ENCODE results near the gene PRSS12.
"Not testable (repeated sequence)": the region's sequence is repeated elsewhere in the genome, so short reads cannot be mapped to it uniquely, and the experiment has no call there.

The PRSS12 gene, protein sequence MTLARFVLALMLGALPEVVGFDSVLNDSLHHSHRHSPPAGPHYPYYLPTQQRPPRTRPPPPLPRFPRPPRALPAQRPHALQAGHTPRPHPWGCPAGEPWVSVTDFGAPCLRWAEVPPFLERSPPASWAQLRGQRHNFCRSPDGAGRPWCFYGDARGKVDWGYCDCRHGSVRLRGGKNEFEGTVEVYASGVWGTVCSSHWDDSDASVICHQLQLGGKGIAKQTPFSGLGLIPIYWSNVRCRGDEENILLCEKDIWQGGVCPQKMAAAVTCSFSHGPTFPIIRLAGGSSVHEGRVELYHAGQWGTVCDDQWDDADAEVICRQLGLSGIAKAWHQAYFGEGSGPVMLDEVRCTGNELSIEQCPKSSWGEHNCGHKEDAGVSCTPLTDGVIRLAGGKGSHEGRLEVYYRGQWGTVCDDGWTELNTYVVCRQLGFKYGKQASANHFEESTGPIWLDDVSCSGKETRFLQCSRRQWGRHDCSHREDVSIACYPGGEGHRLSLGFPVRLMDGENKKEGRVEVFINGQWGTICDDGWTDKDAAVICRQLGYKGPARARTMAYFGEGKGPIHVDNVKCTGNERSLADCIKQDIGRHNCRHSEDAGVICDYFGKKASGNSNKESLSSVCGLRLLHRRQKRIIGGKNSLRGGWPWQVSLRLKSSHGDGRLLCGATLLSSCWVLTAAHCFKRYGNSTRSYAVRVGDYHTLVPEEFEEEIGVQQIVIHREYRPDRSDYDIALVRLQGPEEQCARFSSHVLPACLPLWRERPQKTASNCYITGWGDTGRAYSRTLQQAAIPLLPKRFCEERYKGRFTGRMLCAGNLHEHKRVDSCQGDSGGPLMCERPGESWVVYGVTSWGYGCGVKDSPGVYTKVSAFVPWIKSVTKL

DNA sequence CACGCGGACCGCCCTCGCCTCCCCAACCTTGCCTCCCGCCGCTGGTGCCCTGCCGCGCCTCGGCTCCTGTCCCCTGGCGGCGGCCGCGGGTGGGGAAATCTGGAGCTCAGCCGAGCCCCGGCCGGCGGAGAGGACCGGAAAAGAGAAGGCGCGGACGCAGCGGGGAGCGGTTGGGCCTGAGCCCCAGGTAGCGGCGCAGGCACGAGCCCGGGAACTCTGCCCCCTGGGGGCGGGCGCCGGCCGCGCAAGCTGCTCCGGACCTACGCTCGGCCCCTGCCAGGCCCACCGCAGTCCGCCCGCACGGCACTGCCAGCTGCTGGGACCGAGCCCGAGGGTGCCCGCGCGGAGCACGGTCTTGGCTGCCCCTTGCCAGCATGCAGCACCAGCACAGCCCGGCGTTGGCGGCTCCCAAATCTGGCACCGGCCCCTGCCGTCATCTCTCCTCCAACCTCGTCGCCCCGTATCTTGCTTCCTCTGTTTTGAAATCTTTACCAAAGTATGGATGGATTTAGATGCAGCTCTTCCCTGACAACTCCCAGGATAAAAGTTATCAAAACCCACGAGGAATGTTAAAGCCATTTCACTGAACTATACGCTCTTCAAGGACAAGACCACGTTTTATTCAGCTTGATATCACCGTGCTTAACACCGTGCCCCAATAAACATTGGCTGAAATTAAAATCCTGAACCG, at the start of gene PRSS12:
PRSS12 (minus strand) TSS at position 161 of the 691 bp plus-strand sequence. CDS start 283 bp downstream, outside the sequence.
- peak; percentile 81 for DNase-seq (ENCODE audit: low spot score)

DNA sequence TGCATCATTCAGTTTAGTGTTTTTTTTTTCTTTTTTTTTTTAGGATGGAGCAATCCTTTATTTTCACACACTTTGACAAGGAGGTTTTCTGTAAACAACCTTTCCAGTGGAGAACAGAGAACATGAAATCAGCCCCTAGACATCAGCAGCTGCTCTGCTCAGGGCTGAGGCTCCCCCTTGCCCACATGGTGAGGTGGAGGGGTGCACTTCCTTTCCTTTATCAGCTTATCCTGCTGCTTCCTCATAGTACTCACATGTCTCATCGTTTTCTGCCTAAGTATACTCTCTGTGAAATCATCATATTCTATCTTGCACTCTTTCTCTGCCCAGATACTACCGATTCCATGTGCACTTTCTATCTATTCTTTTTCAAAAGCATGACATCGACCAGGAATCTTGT, 47.6 kb upstream of the PRSS12 start:
- DNase-seq (ENCODE audit: low spot score), result no peak

DNA sequence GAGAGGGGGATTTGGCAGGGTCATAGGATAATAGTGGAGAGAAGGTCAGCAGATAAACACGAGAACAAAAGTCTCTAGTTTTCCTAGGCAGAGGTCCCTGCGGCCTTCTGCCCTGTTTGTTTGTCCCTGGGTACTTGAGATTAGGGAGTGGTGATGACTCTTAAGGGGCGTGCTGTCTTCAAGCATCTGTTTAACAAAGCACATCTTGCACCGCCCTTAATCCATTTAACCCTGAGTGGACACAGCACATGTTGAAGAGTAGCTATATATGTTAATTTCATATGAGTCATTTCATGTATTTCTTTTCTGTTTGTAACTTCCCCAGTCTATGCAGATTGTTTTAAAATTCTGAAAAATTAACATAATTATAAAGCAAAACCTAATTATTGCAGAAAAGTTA, 47.1 kb upstream of the PRSS12 start:
- DNase-seq (ENCODE audit: low spot score), result not testable (repeated sequence)

GRCh38 chr4:118398226-118399090, 45.7 kb upstream of the PRSS12 start:
- DNase-seq (ENCODE audit: low spot score), result no peak

DNA sequence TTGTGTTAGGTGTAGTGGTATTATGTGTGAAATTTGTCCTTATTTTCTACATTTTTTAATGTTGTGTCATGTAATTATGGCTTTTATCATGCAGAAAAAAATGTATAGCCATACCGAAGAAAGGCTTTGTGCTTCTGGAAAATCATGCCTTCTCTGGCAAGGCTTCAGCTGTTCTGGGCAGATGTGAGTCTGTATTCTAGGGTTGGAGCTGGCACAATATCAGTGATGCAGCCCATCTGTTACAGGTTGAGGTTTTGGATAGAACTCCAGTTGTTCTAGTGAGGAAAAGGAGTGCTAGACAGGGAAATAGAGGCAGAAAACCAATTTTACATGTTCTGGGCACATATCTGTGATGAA, 44.8 kb upstream of the PRSS12 start:
- no peak for DNase-seq (ENCODE audit: low spot score)

DNA sequence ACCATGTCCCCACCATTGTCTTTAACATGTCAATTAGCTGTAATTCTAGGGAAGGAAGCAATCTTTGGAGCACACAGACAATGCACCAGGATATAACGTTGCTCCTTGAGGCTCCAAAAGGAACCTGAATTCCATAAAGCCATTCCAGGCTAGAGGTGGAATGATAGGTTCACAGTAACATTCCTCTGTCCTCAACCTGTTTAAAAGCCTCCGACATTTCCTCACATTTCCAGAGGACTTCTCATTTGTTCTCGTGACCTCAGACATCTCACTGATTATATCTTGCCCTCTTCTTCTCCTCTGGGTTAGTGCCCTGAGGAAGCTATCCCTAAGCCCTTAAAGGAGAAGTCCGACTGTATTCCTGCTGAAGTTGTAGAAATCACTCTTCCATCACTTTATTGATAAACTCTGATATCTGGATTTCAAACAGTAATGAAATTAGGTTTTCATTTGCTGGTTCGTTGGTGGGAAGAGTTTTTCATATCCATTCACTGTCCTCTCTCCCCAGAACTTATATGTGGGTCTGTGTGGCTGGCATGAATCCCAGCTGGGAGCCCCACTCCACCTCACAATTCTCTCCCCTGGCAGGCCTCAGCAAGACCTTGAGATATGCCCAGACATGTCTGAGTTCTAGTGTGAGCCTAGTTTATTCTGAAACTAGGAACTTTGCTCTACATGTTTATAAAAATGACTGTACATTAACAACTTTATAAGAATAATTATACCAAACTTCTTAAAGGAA, 44.2 kb upstream of the PRSS12 start:
- no peak for DNase-seq (ENCODE audit: low spot score)

DNA sequence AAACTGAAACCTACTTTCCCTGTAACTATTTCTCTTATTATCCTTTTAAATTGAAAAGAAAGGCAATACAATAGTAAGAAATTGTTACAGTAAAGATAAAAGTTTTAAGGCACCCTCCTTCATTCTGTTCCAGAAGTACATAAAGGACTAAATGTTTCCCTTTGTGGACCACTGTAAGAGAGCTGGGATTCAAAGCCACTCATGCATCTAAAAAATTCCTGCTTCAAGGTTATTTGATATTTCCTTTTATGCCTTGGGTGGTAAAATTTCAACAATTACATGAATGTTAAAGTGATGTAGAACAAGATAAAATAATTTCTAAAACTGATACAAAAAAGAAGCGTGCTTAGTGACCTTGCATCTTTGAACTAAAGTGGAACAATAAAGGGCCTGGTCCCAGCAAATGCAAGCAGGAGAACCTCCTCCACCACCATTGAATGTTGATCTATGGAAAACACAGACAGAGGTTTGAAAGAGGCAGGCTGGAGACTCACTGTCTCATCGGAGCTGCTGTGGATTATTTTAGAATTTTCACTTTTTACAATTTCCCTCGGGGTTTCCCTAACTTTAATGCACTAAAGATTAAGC, 42.3 kb upstream of the PRSS12 start:
- no peak for DNase-seq (ENCODE audit: low spot score)

- not testable (repeated sequence) for DNase-seq (ENCODE audit: low spot score)
Observed at GRCh38 chr4:118392509-118392908, 39.7 kb upstream of the PRSS12 start.

GRCh38 chr4:118390121-118390520, 37.3 kb upstream of the PRSS12 start:
- DNase-seq (ENCODE audit: low spot score), result no peak

- DNase-seq (ENCODE audit: low spot score), result peak; percentile 20
Observed at GRCh38 chr4:118389721-118390120, 36.9 kb upstream of the PRSS12 start.

DNA sequence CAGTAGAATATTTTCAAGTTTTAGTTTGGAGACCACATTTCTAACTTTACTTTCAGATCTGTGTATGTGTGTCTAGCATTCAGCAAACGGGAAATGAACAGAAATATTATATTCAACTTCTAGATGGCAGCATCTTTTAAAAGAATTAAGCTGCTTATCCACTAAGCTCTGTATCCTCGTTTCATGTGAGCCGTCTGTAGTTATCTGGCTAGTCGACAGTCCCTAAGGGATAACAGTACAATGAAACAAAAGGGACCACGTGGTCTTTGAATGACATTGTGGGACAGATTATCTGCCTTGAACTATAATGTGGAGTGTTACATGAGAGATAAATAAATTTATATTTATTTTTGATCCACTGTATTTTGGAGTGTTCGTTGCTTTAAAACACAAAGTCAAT, 35.8 kb upstream of the PRSS12 start:
- DNase-seq (ENCODE audit: low spot score), result no peak

DNA sequence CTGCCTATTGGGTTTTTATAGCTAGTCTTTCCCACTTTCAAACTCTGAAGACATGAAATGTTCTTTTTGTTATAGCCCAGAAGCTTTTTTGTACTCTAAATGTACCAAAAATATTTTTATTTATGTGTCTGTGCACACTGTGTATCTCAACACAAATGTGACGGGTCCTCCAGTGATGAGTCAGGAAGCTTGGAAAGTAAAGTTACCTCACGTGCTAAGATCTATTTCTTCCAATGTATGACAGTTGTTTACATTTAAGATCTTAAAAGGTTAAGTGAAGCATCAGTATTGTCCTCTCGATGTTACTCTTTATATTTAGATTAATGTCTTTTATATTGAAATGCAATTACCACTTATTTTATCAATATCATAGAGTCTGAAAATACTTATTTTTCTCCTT, 29.1 kb upstream of the PRSS12 start:
- DNase-seq (ENCODE audit: low spot score), result no peak

DNA sequence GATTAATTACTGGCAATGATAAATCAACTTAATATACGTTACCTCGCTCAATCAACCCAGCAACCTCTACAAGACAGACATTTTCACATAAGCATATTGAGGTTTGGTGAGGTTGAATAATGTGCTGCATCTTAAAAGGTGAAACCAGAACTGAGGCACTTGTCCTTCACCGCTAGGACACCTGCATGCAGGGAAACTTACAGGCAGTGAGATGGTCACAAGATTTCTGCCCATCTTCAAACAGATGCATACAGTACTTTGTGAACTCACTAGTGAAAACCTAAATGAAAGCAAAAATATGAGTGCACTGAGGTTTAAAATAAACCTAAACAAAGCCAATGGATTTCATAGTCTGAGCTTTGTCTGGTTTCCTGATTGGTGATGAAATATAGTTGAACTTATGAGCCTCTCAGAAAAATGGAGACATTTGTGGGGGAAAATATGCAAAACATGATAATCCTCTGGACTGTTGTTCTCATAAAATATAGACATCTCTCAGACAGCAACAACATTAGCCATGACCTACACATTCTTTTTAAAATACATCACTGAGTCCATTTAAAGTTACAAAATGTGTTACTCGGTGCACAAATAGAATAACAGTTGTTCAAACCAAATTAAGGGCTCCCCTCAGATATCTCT, 20.9 kb upstream of the PRSS12 start:
- DNase-seq (ENCODE audit: low spot score), result peak; percentile 51

GRCh38 chr4:118372251-118372650, 19.4 kb upstream of the PRSS12 start:
- DNase-seq (ENCODE audit: low spot score), result no peak

DNA sequence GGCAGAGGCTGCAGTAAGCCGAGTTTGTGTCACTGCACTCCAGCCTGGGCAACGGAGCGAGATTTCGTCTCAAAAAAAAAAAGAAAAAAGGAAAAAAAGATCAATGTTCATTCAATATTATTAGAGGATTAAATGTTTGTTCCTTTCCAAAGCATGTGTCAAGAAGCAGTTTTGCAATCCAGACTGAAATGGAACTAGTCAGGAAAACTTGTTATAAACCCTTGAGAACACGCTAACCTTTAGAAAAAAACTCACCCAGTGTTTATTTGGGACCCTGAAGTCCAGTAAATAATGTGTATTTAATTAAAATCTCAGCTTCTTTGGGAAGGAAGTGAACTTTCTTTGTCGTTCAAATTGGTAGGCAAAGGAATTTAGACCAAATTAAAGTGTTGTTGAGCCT, 16.4 kb upstream of the PRSS12 start:
- no peak for DNase-seq (ENCODE audit: low spot score)

- no peak for DNase-seq (ENCODE audit: low spot score)
Observed at GRCh38 chr4:118367872-118368271, 15.1 kb upstream of the PRSS12 start.

- no peak for DNase-seq (ENCODE audit: low spot score)
Observed at GRCh38 chr4:118367361-118367760, 14.6 kb upstream of the PRSS12 start.

GRCh38 chr4:118363166-118363565, 10.4 kb upstream of the PRSS12 start:
- no peak for DNase-seq (ENCODE audit: low spot score)

GRCh38 chr4:118361192-118361591, 8.4 kb upstream of the PRSS12 start:
- no peak for DNase-seq (ENCODE audit: low spot score)

DNA sequence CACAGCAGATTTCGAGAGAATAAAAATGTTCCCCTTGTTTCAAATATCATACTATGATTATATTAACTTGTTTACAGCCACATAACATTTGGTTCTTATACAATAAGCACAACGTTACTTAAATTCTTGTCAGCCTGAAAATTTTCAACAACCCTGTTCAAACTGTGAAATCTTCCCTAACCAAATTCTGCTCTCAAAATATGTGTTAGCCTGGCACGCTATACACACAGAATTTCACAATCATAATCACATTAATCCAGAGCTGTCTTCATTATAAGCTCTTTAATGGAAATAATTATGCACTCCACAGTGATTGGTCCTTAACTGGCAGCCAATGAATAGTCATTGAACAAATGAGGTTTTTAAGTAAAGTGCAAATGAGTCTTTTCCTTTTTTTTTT, 7.3 kb upstream of the PRSS12 start:
- DNase-seq (ENCODE audit: low spot score), result no peak
